Occipital lobe (tissue), 2 donors: Measurements from ENCODE around the gene LRRC14B. TPM values are rescaled to one million over a fixed set of nuclear protein-coding genes. Genes with fewer than 3 reads are reported as not detected.
"Not testable (repeated sequence)": the region's sequence is repeated elsewhere in the genome, so short reads cannot be mapped to it uniquely, and the experiment has no call there.

Experiments used
- DNase-seq: peaks from one replicate; lab custom pipeline; 2025; lab: John Stamatoyannopoulos, UW
- total RNA-seq: library from RNA; depleted of rRNA; stranded (reverse); fragments of >200 nt; gene quantifications from one replicate; pipeline ENCODE4 v1.2.3, GENCODE V29; 2014

LRRC14B gene
- total RNA-seq, 1 donor from 2014 or later: not detected

DNA sequence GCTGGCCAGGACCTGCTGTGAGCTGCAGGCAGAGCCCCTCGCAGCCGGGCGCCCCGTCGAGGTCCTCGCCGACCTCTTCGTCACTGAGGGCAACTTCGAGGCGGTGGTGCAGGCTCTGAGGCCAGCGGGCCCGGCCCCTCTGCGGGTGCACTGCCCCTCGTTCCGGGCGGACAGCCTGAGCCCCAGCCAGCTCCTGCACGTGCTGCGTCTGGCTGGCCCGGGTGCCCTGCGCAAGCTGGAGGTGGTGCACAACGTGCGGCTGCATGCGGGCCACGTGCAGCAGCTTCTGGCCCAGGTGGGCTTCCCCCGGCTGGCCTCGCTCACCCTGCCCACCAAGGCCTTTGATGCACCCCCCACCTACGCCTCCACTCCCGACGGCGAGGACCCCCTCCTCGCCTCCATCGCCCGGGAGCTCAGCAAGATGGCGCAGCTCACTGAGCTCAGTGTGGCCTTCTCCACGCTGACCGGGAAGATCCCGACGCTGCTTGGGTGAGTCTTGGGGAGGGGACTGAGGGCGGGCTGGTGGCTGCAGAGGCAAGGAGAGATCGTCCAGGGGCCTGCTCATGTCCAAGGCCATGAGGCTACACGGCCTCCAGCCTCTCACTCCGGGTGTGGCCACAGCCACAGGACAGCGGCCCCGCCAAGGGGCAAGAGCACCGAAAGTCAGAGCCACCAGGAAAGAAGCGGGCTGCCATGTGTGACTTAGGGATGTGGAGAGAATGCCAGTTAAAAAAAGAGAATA, 825 bp downstream of the LRRC14B start:
- DNase-seq: no peak

DNA sequence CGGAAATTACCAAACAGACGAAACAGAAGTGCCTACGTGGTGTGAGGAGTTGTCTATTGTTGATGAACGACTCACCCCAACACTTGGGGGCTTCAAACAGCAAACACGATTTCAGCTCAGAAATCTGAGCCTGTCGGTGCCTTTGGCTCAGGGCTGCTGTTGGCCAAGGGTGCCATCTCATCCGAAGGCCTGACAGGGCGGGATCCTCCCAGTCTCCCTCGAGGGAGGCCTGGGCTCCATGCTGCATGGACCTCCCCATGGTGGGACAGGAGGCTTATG, 1.3 kb downstream of the LRRC14B start:
- no peak for DNase-seq

DNA sequence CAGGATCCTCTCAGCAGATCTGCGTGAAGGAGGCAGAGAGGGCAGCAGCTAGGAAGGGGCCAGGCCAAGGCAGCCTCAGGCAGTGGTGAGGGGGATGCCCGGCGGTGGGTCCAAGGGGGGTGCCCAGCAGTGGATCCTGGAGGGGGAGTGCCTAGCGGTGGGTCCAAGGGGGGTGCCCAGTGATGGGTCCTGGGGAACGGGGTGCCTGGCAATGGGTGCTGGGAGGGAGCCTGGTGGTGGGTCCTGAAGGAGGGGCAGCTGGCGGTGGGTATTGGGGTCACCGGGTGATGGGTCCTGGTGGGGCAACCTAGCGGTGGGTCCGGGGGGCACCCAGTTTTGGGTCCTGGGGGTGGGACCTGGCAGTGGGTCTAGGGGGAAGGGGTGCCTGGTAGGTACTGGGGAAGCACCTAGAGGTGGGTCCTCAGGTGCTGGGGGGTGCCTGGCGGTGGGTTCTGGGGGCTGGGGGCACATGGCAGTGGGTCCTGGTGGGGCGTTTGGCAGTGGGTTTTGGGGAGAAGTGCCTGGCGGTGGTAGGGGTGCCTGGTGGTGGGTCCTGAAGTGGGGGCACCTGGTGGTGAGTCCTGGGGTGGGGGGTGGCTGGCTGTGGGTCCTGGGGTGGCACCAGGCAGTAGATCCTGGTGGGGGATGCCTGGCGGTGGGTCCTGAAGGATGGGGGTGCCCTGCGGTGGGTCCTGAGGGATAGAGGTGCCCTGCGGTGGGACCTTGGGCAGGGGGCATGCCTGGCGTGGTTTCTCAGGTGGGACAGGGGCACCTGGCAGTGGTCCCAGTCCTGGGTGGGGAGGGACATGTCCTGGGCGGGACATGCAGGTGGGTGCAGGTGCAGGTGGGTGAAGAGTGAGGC, 1.9 kb downstream of the LRRC14B start:
- no peak for DNase-seq

DNA sequence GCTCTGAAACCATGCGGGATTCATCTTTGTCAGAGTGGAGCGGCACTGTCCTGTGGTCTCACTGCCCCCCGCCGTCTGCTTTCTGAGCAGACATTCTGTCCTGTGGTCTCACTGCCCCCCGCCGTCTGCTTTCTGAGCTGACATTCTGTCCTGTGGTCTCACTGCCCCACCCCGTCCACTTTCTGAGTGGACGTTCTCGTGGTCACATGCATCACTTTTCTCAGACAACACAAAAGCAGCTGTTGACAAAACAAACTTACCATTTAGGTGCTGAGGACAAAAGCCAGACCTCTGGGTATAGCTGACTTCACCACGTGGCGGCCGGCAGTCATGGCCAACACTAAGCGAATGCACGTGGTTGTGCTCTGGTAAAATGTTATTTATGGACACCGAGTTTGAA, 2.8 kb downstream of the LRRC14B start:
- no peak for DNase-seq

DNA sequence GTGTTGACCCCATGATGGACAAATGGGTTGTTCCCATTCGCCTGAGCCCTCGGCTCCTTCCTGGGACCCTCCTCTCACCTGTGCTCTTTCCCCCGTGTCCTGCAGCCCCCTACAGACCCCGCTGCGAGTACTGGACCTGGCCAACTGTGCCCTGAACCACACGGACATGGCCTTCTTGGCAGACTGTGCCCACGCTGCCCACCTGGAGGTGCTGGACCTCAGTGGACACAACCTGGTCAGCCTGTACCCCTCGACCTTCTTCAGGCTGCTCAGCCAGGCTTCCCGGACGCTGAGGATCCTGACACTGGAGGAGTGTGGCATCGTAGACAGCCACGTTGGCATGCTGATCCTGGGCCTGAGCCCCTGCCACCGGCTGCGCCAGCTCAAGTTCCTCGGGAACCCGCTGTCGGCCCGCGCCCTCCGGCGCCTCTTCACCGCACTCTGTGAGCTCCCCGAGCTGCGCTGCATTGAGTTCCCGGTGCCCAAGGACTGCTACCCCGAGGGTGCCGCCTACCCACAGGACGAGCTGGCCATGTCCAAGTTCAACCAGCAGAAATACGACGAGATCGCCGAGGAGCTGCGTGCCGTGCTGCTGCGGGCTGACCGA, 3.4 kb downstream of the LRRC14B start:
- DNase-seq: no peak

DNA sequence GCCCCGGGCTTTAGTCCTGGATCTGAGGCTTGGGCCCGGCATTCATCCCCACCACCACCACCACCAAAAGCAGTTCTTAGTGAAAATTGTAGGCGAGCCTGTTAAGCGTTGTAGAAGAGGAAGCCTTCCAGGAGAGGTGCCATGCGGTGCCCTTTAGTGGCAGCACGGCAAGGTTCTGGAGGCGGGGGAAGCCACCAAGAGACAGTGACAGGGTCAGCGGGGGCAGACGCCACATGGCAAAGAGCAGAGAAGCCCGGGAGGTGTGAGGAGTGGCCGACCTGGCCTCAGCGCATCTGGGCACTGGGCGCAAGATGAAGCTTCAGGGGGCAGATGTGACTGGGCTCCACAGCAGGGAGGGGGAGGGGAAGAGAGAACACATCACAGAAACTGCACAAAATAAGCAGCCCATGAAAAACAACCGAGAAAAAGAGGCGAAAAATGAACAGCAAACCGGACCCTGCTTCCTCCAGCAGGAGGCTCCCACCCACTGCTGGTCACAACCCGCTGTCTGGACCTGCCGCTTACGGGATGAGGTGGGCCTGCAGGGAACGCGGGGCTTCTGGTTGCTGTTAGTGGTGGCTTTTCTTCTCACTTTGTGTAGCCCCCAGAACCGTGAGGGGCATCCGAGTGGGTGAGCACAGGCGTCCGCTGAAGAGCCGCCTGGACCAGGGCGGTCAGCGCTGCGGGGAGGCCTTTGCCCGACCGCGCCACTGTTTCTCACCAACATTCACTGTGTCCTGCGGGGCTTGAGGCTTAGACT, 4.3 kb downstream of the LRRC14B start:
- DNase-seq: no peak

DNA sequence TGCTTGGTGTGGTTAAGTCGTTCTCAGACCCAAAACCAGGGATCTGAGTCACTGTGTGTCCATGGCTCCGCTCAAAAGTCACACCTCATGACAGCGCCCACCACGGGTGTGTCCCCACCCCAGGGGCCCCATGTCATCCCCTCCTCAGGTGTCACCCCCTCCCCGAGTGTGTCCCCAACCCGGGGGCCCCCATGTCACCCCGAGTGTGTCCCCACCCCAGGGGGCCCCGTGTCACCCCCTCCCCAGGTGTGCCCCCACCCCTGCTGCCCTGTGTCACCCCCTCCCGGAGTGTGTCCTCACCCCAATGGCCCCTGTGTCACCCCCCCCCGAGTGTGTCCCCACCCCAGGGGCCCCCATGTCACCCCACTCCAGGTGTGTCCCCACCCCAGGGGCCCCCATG, 5.1 kb downstream of the LRRC14B start:
- no peak for DNase-seq

DNA sequence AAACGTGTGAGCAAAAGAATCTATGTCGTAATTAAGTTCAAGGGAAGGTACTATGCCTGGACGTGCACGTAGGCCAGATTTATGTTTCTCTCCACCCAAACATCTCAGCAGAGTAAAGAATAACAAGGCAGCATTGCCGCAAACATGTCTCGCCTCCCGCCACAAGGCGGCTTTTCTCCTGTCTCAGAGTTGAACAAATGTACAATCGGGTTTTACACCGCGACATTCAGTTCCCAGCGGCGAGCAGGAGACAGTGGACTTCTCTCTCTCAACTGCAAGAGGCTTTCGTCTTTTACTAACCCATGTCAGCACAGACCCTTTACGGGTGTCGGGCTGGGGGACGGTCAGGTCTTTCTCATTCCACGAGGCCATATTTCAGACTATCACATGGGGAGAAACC, 5.7 kb downstream of the LRRC14B start:
- not testable (repeated sequence) for DNase-seq

DNA sequence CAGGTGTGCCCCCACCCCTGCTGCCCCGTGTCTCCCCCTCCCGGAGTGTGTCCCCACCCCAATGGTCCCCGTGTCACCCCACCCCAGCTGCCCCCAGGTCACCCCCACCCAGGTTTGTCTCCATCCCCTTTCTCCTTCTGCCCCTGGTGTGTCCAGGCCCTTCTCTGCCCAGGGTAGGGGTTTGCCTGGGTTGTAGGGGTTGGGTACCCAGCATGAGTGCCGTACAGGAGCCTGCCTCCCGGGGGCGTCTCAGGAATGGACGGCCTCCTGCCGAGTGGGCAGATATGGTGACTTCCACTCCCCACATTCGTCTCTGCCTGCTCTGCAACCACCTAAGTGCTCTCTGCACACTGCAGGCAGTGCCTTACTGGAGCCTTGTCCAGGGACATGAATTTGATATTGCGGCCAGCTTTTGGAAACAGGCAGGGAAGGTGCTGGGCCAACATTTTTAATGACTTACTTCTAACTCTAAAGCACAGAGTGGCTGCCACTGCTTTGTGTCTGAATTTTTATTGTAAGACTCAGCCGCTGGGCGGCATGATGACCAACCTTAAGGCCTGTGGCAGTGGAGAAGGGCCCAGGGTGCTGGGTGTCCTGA, 6.7 kb downstream of the LRRC14B start:
- DNase-seq: no peak

DNA sequence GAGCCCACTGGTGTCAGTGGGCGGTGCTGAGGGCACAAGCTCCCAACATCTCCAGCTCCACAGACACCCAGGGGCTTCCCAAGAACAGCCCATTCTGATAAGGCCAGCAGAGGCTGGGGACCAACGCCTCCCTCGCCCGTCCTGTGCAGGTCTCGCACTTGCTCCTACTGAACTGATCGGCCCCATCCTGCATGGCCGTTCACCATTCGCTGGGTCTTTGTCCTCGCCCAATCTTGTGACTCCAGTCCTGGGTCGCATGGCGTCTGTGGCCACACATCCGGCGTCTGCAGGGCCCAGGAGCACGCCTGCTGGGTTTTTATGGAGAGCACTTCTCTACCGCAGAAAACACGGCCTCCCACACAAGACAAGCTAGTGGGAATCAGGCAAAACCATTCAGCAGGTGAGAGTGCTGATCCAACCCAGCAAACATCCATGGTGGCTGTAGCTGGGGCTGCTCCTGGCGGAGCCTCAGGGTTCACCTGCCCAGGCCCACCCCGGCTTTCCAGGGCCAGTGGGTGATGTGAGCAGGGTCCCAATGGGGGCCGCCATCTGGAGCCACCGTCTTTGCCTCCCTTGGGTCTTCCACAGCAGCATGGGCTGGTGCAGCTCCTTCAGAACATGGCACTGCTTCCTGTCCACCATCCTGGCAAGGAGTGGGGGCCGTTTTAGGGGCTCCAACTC, 7.4 kb downstream of the LRRC14B start:
- no peak for DNase-seq

DNA sequence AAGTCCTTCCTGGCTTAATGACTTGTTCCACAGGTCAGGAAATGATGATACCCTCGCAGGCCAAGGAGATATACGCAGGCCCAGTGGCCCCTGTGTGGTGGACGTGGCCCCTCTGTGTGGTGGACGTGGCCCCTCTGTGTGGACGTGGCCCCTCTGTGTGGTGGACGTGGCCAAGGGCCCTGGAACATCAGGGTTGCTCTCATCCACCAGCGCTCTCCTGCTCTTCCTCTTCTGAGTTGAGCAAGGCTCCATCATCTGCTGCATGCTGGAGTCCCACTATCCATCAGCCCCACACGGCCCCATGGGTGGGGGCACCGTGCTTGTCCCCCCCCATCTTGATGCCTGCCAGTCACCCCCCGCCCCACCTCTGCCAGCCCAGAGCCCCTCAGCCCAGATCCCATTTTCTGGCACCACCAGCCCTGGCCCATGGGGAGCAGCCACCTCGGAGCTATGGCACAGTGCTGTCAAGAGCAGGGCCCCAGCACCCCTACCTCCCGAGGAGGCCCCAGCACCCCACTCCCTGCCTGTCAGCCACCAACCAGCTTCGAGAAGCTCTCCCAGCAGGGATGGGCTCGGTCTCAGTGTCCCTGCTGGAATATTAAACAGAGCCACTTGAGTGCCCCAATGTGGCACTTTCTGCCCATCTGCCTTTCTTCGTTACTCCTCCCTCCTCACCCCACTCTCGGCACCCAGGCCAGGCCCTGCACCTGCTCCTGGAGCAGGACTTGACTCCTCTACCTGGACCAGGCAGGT, 8.1 kb downstream of the LRRC14B start:
- no peak for DNase-seq

DNA sequence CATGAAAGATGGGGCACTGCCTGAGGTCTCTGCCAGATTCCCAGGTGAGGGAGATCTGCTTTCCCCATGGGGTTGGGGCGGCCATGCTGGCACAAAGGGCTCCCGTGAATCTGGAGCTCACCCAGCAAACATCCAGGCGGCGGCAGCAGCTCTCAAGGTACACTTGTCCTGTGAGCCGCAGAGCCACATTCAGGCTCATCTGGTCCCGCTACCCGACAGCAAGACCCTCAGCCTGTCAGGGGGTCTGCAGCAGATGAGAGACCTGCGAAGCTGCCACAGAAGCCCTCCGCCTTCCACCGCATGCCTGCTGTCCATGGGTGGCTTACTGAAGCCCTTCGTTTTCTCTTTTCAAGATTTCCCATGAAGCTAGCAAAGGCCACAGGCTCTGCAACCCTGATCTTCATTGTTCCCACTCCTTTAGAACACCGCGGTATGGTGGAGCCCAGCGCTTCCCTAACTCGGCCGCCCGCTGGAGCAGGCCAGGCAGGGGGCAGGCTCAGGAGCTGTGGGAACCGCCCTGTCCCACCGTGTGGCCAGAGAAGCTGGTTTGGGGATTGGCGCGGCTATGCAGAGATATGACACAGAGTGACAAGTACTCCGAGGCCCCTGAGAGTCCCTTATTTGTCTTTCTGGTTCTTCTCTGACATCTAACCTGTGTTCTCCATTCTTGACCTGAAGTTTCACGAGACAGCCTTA, 8.8 kb downstream of the LRRC14B start:
- DNase-seq: no peak

DNA sequence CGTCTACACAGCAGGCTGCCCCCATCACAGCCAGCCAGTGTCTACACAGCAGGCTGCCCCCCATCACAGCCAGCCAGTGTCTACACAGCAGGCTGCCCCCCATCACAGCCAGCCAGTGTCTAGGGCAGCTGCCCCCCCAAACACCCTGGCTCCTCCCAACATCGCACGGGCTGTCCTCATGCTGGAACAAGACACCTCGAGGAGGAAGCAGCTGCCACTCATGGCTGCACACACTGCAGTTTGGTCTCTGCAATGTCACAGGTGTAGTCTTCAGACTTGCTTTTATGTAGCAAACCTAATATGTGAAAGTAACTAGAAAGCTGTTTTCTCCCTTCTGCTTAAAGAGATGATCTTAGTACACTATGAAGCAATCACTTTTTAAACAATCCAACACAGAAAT, 9.7 kb downstream of the LRRC14B start:
- DNase-seq: no peak

DNA sequence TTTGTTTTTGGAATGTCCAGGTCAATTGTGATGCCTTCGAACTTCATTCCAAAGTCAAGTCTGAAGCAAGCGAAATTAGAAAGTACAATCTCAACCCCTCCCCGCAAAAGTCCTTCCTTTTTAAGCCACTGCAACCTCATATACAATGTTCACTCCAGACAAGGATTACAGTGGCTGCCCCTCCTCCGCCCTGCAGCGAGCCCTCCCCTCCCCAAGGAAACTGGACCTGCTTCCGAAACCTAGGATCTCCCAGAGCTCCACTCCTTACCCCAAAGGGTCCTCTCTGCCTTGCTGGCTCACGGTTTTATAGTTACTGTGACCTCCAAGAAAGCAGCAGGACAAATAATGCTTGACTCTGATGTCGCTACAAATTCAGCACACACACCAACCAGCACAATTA, 10.4 kb downstream of the LRRC14B start:
- no peak for DNase-seq

DNA sequence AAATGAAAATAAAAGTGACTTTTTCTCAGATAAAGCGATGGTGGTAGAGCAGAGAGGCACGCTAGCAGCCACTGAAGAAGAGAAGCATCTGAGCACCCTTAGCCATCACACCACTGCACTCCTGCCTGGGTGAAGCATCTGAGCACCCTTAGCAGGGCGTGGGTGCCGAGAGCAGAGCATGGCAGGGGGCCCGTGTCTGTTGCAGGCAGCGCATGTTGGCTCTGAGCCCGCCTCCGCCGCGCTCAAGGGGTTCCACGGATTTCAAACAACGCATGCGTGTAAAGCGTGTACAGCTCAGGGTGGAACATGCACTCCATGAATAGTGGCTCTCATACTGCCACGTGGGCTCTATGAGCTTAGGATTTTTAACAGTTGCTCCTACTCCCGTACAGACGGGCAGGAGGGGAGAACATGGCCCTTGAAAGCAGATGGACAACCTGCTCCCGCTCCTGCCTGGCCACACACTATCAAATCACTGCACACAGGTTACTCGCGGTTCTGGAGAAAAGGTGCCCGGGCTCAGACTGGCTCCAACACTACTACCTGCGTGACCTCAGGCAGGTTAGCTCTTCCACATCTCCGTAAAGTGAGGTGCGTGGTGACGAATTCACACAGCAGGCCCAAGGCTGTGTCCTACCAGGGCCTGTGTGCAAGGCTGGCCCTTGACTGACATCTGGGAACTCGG, 12.1 kb downstream of the LRRC14B start:
- DNase-seq: no peak

DNA sequence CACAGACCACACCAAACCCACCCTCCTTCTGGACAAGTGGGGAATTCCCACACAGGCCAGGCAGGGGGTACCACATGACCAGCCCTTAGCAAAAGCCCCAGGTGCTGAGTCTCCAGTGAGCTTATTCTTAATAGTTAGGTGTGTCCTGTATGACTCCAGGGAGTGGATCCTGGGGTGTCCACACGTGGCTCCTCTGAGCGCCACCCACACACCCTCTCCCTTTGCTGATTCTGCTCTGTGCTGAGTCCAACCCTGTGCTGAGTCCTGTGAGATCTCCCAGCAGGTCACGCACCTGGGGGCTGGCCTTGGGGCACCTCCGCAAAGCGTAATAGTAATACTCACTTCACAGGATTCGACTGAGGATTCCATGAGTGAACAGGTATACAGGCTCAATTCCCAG, 12.7 kb downstream of the LRRC14B start:
- no peak for DNase-seq

DNA sequence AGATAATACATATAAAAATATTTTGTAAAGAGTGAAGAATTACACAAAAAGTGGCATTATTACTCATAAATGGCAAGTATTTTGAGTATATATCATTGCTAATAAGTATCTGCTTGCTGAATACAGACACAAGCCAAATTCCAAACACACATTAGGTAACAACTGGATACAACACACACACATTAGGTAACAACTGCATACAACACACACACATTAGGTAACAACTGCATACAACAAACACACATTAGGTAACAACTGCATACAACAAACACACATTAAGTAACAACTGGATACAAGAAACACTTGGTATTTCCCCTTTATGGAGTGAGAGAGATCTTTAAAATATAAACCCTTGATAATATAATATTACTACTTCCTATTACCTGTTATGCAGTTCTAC, 13.2 kb downstream of the LRRC14B start:
- DNase-seq: no peak

DNA sequence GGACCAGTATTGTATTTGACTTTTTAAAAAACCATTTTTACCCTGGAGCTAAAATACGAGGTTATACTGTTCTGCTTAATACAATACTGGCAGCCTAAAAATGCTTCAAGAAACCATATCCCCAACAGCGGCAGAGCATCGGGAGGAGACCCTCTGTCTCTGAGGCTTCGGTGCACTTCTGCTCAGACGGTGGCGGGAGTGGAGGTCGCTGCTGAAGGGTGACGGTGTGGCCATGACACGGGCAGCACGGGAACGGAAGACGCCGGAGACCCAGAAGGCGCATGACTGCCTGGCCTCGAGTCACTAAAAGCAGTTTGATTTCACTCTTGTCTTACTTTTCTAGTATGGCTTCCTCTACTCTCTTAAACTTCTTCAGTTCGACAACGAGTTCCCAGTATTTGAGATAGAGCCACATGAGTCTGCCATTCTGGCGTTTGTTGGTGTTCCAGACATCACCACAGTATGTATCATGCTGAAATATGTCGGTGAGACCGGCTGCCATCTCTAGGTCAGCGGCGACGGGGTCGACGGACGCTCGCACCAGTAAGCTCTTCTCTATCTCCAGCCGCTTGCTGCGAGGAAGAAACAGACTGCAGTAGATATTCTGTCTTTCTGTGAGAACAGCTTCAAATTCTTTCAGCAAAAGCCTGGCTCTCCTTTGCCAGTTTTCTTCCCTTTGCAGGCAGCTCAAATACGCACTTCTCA, 13.8 kb downstream of the LRRC14B start:
- no peak for DNase-seq
